Keratinocyte (primary cell): ENCODE data around the gene TFDP2.

Source experiments
- CTCF ChIP-seq, 3 experiments: IDR thresholded peaks in 1 of 3; conservative IDR thresholded peaks in 1 of 3; optimal IDR thresholded peaks in 1 of 3; 2 replicates in 2 of 3; 3 replicates in 1 of 3; pipeline versions ENCODE3 to v1.5.1; 2011; ENCODE audit warnings: low read length in 3 of 3, mild to moderate bottlenecking in 3 of 3, moderate library complexity in 2 of 3, control low read depth in 1 of 3, inconsistent platforms in 1 of 3; ENCODE audit not compliant: insufficient read depth in 2 of 3; ENCODE audit errors: extremely low read depth in 1 of 3
- EZH2 ChIP-seq: IDR thresholded peaks from one replicate; pipeline ENCODE4 v1.6.1; 2012; ENCODE audit warnings: inconsistent platforms, mild to moderate bottlenecking, low read length, moderate library complexity

GRCh38 chr3:142088522-142088921 lies 60.8 kb downstream of the TFDP2 start:
- no peak for TF ChIP-seq CTCF (optimal IDR thresholded peaks at IDR 0.05 in 1 of 3, IDR thresholded peaks at IDR 0.05 in 1 of 3, conservative IDR thresholded peaks at IDR 0.05 in 1 of 3; ENCODE audit: extremely low read depth in 1 of 3, insufficient read depth in 2 of 3, low read length in 3 of 3)
- TF ChIP-seq EZH2 = no peak
